ENCODE data around the gene CSTPP1.
A peak's percentile ranks its signal among the peaks of the same experiment; 100 is the strongest.

CSTPP1 gene

GRCh38 chr11:46892838-46893237 lies 43.7 kb upstream of the CSTPP1 start:
- DNase-seq (ENCODE audit: low read depth): no peak
- H3K4me3 ChIP-seq (ENCODE audit: low read length): no peak overlapping the region
- no peak for TF ChIP-seq CTCF (conservative IDR thresholded peaks at IDR 0.05; ENCODE audit: low read length)

GRCh38 chr11:46894506-46894905 lies 42.1 kb upstream of the CSTPP1 start:
- no peak for TF ChIP-seq CTCF (conservative IDR thresholded peaks at IDR 0.05; ENCODE audit: low read length)
- H3K4me3 ChIP-seq (ENCODE audit: low read length): no peak overlapping the region
- no peak for DNase-seq (ENCODE audit: low read depth)

- H3K4me3 ChIP-seq (ENCODE audit: low read length): no peak overlapping the region
- no peak for DNase-seq (ENCODE audit: low read depth)
- TF ChIP-seq CTCF (conservative IDR thresholded peaks at IDR 0.05; ENCODE audit: low read length): no peak
Observed at GRCh38 chr11:46894961-46895360, 41.6 kb upstream of the CSTPP1 start.

- peak; percentile 47 for DNase-seq (ENCODE audit: low read depth)
- H3K4me3 ChIP-seq (ENCODE audit: low read length): no peak overlapping the region
Observed at GRCh38 chr11:46895821-46896220, 40.7 kb upstream of the CSTPP1 start.

GRCh38 chr11:46896719-46897406 lies 39.7 kb upstream of the CSTPP1 start:
- DNase-seq (ENCODE audit: low read depth): peak; percentile 39
- H3K4me3 ChIP-seq (ENCODE audit: low read length): no peak overlapping the region
- TF ChIP-seq CTCF (conservative IDR thresholded peaks at IDR 0.05; ENCODE audit: low read length): peak; percentile 27; the same call in 1 of the 2 replicates

More at GRCh38 chr11:46895821-46896220, 40.7 kb upstream of the CSTPP1 start:
- no peak for TF ChIP-seq CTCF (conservative IDR thresholded peaks at IDR 0.05; ENCODE audit: low read length)

GRCh38 chr11:46898396-46899095 lies 38.0 kb upstream of the CSTPP1 start:
- TF ChIP-seq CTCF (conservative IDR thresholded peaks at IDR 0.05; ENCODE audit: low read length): no peak
- DNase-seq (ENCODE audit: low read depth): no peak
- H3K4me3 ChIP-seq (ENCODE audit: low read length): no peak overlapping the region

- no peak for TF ChIP-seq CTCF (conservative IDR thresholded peaks at IDR 0.05; ENCODE audit: low read length)
- no peak for DNase-seq (ENCODE audit: low read depth)
Observed at GRCh38 chr11:46899501-46900025, 37.0 kb upstream of the CSTPP1 start.

More at GRCh38 chr11:46899501-46900025, 37.0 kb upstream of the CSTPP1 start:
- no peak overlapping the region for H3K4me3 ChIP-seq (ENCODE audit: low read length)

All from AG10803 (cell line).